22Rv1 (cell line): ENCODE data around the gene TMED4.

Experiments used
- CTCF ChIP-seq: fragments of 450-650 bp; IDR thresholded peaks from 2 replicates; pipeline ENCODE4 v1.5.1; 2017; ENCODE audit warnings: mild to moderate bottlenecking
- ZFX ChIP-seq: fragments of 450-650 bp; IDR thresholded peaks from 2 replicates; pipeline ENCODE4 v1.6.1; 2017; ENCODE audit warnings: antibody characterized with exemption, borderline replicate concordance

GRCh38 chr7:44621750-44622103 is 39.7 kb upstream of the TMED4 start:
- TF ChIP-seq CTCF (no peak), ZFX (no peak)
